GM19023 (cell line): ENCODE measurements around the gene PLA2G4B.

ENCODE experiments used
- ATAC-seq: cut with Tn5 transposase; IDR thresholded peaks from one replicate; pipeline ENCODE4 v1.9.1; 2021; ENCODE audit warnings: mild to moderate bottlenecking, moderate library complexity; ENCODE audit not compliant: unreplicated experiment

Gene PLA2G4B

GRCh38 chr15:41850482-41851166 is 12.0 kb downstream of the PLA2G4B start:
- ATAC-seq: no peak

GRCh38 chr15:41851167-41851523 is 12.5 kb downstream of the PLA2G4B start:
- ATAC-seq: no peak

- ATAC-seq: no peak
These were observed 13.2 kb downstream of the PLA2G4B start for GRCh38 chr15:41851755-41852370.

GRCh38 chr15:41852736-41853590 is 14.3 kb downstream of the PLA2G4B start:
- no peak for ATAC-seq

GRCh38 chr15:41853831-41854230 is 15.2 kb downstream of the PLA2G4B start:
- ATAC-seq: no peak

- ATAC-seq: no peak
These were observed 15.8 kb downstream of the PLA2G4B start for GRCh38 chr15:41854443-41854842.

- ATAC-seq: no peak
These were observed 16.8 kb downstream of the PLA2G4B start for GRCh38 chr15:41855261-41855961.

GRCh38 chr15:41856262-41856661 is 17.6 kb downstream of the PLA2G4B start:
- ATAC-seq: no peak

- no peak for ATAC-seq
These were observed 18.1 kb downstream of the PLA2G4B start for GRCh38 chr15:41856716-41857115.

- no peak for ATAC-seq
These were observed 18.7 kb downstream of the PLA2G4B start for GRCh38 chr15:41857316-41857715.

GRCh38 chr15:41858756-41859155 is 20.1 kb downstream of the PLA2G4B start:
- ATAC-seq: no peak

- ATAC-seq: no peak
These were observed 21.6 kb downstream of the PLA2G4B start for GRCh38 chr15:41860049-41860828.

- no peak for ATAC-seq
These were observed 23.2 kb downstream of the PLA2G4B start for GRCh38 chr15:41861736-41862356.

- no peak for ATAC-seq
These were observed 24.0 kb downstream of the PLA2G4B start for GRCh38 chr15:41862515-41863116.

GRCh38 chr15:41865490-41866055 is 26.9 kb downstream of the PLA2G4B start:
- no peak for ATAC-seq

- ATAC-seq: no peak
These were observed 27.6 kb downstream of the PLA2G4B start for GRCh38 chr15:41866263-41866703.

GRCh38 chr15:41866872-41867579 is 28.4 kb downstream of the PLA2G4B start:
- ATAC-seq: no peak

GRCh38 chr15:41868321-41868720 is 29.7 kb downstream of the PLA2G4B start:
- no peak for ATAC-seq
